ENCODE data around the gene KLHL25. TPM values are rescaled to one million over a fixed set of nuclear protein-coding genes. Genes with fewer than 3 reads are reported as not detected.
A peak's percentile ranks its signal among the peaks of the same experiment; 100 is the strongest.

Gene KLHL25
- total and polyA plus RNA-seq, 2 of the 13 experiments (the other 11 are each of a cell fraction or from before 2014, with no cell fraction given), result 3.7 to 8.2 TPM

DNA sequence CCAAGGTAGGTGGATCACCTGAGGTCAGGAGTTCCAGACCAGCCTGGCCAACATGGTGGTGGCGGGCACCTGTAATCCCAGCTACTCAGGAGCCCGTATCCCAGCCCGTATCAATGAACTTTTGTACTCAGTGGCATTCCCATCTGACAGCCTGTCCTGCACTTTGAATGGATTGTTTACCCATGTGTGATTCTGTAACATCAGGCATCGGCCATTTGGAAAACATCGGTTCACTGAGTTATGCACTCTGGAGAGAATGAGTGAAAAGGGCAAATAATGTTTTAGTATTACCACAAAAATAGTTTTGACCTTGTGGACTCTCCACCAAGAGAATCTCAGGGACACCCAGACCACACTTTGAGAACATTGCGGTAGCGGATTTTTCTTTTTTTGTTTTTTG, 13.6 kb downstream of the KLHL25 start (continued):
- TF ChIP-seq FOSL2 (CRISPR knock-in tag; IDR thresholded peaks at IDR 0.05), result peak; percentile 32; the same call in 1 of the 2 replicates
- TF ChIP-seq PHF21A (CRISPR knock-in tag; IDR thresholded peaks at IDR 0.05), result peak; percentile 51; the same call in 1 of the 2 replicates
- TF ChIP-seq ISL2 (CRISPR knock-in tag; IDR thresholded peaks at IDR 0.05), result peak; percentile 58; the same call in 1 of the 2 replicates
- TF ChIP-seq BCL6 (CRISPR knock-in tag; IDR thresholded peaks at IDR 0.05), result peak; percentile 62
- TF ChIP-seq CBFB (CRISPR knock-in tag; IDR thresholded peaks at IDR 0.05), result no peak
- TF ChIP-seq KLF13 (CRISPR knock-in tag; IDR thresholded peaks at IDR 0.05), result no peak
- TF ChIP-seq CREM (IDR thresholded peaks at IDR 0.05), result peak; percentile 45
- no peak for TF ChIP-seq CREM (CRISPR knock-in tag; IDR thresholded peaks at IDR 0.05)
- TF ChIP-seq FOXM1 (CRISPR knock-in tag; IDR thresholded peaks at IDR 0.05), result no peak
- peak; percentile 86 for TF ChIP-seq PAXIP1 (CRISPR knock-in tag; conservative IDR thresholded peaks at IDR 0.05)
- TF ChIP-seq KDM2A (CRISPR knock-in tag; IDR thresholded peaks at IDR 0.05; ENCODE audit: borderline replicate concordance, low read depth), result 0 out of 2 replicates have a peak, but pooled peaks have one; percentile 21
- no peak for TF ChIP-seq ZNF839 (CRISPR knock-in tag; IDR thresholded peaks at IDR 0.05; ENCODE audit: borderline replicate concordance)
- TF ChIP-seq SRY (CRISPR knock-in tag; IDR thresholded peaks at IDR 0.05), result no peak
- TF ChIP-seq, protein P1, sequence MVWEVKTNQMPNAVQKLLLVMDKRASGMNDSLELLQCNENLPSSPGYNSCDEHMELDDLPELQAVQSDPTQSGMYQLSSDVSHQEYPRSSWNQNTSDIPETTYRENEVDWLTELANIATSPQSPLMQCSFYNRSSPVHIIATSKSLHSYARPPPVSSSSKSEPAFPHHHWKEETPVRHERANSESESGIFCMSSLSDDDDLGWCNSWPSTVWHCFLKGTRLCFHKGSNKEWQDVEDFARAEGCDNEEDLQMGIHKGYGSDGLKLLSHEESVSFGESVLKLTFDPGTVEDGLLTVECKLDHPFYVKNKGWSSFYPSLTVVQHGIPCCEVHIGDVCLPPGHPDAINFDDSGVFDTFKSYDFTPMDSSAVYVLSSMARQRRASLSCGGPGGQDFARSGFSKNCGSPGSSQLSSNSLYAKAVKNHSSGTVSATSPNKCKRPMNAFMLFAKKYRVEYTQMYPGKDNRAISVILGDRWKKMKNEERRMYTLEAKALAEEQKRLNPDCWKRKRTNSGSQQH (CRISPR knock-in tag; IDR thresholded peaks at IDR 0.05; ENCODE audit: low read depth), result 0 out of 2 replicates have a peak, but pooled peaks have one; percentile 77
- TF ChIP-seq, protein P2, sequence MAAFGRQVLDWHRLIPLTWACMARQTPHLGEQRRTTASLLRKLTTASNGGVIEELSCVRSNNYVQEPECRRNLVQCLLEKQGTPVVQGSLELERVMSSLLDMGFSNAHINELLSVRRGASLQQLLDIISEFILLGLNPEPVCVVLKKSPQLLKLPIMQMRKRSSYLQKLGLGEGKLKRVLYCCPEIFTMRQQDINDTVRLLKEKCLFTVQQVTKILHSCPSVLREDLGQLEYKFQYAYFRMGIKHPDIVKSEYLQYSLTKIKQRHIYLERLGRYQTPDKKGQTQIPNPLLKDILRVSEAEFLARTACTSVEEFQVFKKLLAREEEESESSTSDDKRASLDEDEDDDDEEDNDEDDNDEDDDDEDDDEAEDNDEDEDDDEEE (CRISPR knock-in tag; IDR thresholded peaks at IDR 0.05), result no peak
- TF ChIP-seq SCMH1 (CRISPR knock-in tag; IDR thresholded peaks at IDR 0.05; ENCODE audit: borderline replicate concordance), result no peak
- no peak for TF ChIP-seq NFE2L2 (IDR thresholded peaks at IDR 0.05; ENCODE audit: low read length)
- TF ChIP-seq NFATC3 (CRISPR knock-in tag; IDR thresholded peaks at IDR 0.05), result no peak
- TF ChIP-seq ZFP36 (IDR thresholded peaks at IDR 0.05; ENCODE audit: borderline replicate concordance, low read depth, low read length, partially characterized antibody), result no peak
- TF ChIP-seq NR1H2 (CRISPR knock-in tag; IDR thresholded peaks at IDR 0.05; ENCODE audit: borderline replicate concordance, low read depth), result no peak
- TF ChIP-seq ZNF879 (CRISPR knock-in tag; IDR thresholded peaks at IDR 0.05), result no peak
- no peak; the same call in 1 of the 2 replicates for TF ChIP-seq ZNF556 (CRISPR knock-in tag; IDR thresholded peaks at IDR 0.05; ENCODE audit: borderline replicate concordance)
- no peak for TF ChIP-seq JUNB (CRISPR knock-in tag; IDR thresholded peaks at IDR 0.05; ENCODE audit: borderline replicate concordance)
- TF ChIP-seq HDAC6 (IDR thresholded peaks at IDR 0.05; ENCODE audit: low read depth, low read length), result no peak
- TF ChIP-seq FUBP1 (CRISPR knock-in tag; IDR thresholded peaks at IDR 0.05; ENCODE audit: borderline replicate concordance), result no peak

Data from HepG2 (cell line).